ENCODE measurements around the gene ARID1B.
A peak's percentile ranks its signal among the peaks of the same experiment; 100 is the strongest.
"Not testable (repeated sequence)": the region's sequence is repeated elsewhere in the genome, so short reads cannot be mapped to it uniquely, and the experiment has no call there.

The ARID1B gene

GRCh38 chr6:157126183-157127098 is 349.3 kb downstream of the ARID1B start:
- no peak for DNase-seq (ENCODE audit: low read depth in 2 of 2)

- DNase-seq (ENCODE audit: low read depth in 2 of 2) = no peak
Observed at GRCh38 chr6:157128235-157128775, 351.1 kb downstream of the ARID1B start.

- no peak for DNase-seq (ENCODE audit: low read depth in 2 of 2)
Observed at GRCh38 chr6:157131250-157131649, 354.1 kb downstream of the ARID1B start.

GRCh38 chr6:157133856-157134255 is 356.7 kb downstream of the ARID1B start:
- no peak for DNase-seq (ENCODE audit: low read depth in 2 of 2)

- no peak for DNase-seq (ENCODE audit: low read depth in 2 of 2)
Observed at GRCh38 chr6:157134402-157135047, 357.3 kb downstream of the ARID1B start.

GRCh38 chr6:157135691-157136090 is 358.5 kb downstream of the ARID1B start:
- DNase-seq (ENCODE audit: low read depth in 2 of 2) = no peak

GRCh38 chr6:157137501-157137900 is 360.3 kb downstream of the ARID1B start:
- DNase-seq (ENCODE audit: low read depth in 2 of 2) = no peak

GRCh38 chr6:157139054-157139708 is 362.0 kb downstream of the ARID1B start:
- no peak for DNase-seq (ENCODE audit: low read depth in 2 of 2)

GRCh38 chr6:157143171-157143889 is 366.2 kb downstream of the ARID1B start:
- peak; percentile 26 to 29 for DNase-seq (ENCODE audit: low read depth in 2 of 2)

GRCh38 chr6:157143890-157144798 is 367.0 kb downstream of the ARID1B start:
- no peak for DNase-seq (ENCODE audit: low read depth in 2 of 2)

- no peak for DNase-seq (ENCODE audit: low read depth in 2 of 2)
Observed at GRCh38 chr6:157144859-157145568, 367.8 kb downstream of the ARID1B start.

- DNase-seq (ENCODE audit: low read depth in 2 of 2) = no peak
Observed at GRCh38 chr6:157145656-157146285, 368.6 kb downstream of the ARID1B start.

- not testable (repeated sequence) for DNase-seq (ENCODE audit: low read depth in 2 of 2)
Observed at GRCh38 chr6:157147054-157148026, 370.2 kb downstream of the ARID1B start.

- DNase-seq (ENCODE audit: low read depth in 2 of 2) = no peak
Observed at GRCh38 chr6:157148391-157149323, 371.5 kb downstream of the ARID1B start.

GRCh38 chr6:157150076-157150475 is 372.9 kb downstream of the ARID1B start:
- DNase-seq (ENCODE audit: low read depth in 2 of 2) = no peak

- no peak for DNase-seq (ENCODE audit: low read depth in 2 of 2)
Observed at GRCh38 chr6:157151029-157151428, 373.9 kb downstream of the ARID1B start.

GRCh38 chr6:157151989-157152388 is 374.8 kb downstream of the ARID1B start:
- no peak for DNase-seq (ENCODE audit: low read depth in 2 of 2)

Measured in stimulated activated CD8-positive, alpha-beta memory T cell treated with anti-CD3 and anti-CD28 coated beads, Interleukin-15, amount 100 ng/mL, for 48 hours (primary cell).